ENCODE results near the gene KIF6. TPM values are rescaled to one million over a fixed set of nuclear protein-coding genes. Genes with fewer than 3 reads are reported as not detected.

Gene KIF6
- total RNA-seq, 4 donors from 2014 or later, result 0.26 to 1.8 (median 1.6) TPM; not detected in 1

DNA sequence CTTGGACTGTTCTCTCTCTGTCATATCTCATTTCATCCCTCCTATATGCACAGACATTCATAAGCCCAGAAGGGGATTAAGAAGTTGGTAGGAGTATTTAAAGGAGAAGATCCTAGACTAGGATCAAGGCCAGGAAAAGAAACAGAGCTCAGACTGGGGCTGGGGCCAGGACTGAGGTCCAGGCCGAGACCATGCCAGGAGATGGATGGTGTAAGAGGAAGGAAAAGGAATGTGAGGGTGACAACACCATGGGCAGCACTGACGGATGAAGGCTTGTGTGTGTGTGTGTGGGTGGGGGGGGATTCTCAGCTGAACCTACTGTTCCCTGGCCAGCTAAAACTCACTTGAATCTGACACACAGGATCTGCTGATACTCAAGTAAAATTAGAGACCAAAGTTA is 182.1 kb downstream of the KIF6 start:
- Histone ChIP-seq H3K27ac (no peak overlapping the region), H3K36me3 (no peaks in the 10 kb centered on the region), H3K4me1 (peaks cover 0 to 5% of the 10 kb centered on the region in 2 donors), H3K9me3 (no peaks in the 10 kb centered on the region), H3K4me3 (no peak overlapping the region), H3K27me3 (no peaks in the 10 kb centered on the region)
- DNase-seq, result peak; percentile 23 to 69
- intact Hi-C loops (cut with DNase I; ENCODE audit: low total_unique reads), result no loop called here
- TF ChIP-seq, protein P1, sequence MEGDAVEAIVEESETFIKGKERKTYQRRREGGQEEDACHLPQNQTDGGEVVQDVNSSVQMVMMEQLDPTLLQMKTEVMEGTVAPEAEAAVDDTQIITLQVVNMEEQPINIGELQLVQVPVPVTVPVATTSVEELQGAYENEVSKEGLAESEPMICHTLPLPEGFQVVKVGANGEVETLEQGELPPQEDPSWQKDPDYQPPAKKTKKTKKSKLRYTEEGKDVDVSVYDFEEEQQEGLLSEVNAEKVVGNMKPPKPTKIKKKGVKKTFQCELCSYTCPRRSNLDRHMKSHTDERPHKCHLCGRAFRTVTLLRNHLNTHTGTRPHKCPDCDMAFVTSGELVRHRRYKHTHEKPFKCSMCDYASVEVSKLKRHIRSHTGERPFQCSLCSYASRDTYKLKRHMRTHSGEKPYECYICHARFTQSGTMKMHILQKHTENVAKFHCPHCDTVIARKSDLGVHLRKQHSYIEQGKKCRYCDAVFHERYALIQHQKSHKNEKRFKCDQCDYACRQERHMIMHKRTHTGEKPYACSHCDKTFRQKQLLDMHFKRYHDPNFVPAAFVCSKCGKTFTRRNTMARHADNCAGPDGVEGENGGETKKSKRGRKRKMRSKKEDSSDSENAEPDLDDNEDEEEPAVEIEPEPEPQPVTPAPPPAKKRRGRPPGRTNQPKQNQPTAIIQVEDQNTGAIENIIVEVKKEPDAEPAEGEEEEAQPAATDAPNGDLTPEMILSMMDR (IDR thresholded peaks at IDR 0.05), result no peak
- no peak for TF ChIP-seq POLR2A (IDR thresholded peaks at IDR 0.05)

DNA sequence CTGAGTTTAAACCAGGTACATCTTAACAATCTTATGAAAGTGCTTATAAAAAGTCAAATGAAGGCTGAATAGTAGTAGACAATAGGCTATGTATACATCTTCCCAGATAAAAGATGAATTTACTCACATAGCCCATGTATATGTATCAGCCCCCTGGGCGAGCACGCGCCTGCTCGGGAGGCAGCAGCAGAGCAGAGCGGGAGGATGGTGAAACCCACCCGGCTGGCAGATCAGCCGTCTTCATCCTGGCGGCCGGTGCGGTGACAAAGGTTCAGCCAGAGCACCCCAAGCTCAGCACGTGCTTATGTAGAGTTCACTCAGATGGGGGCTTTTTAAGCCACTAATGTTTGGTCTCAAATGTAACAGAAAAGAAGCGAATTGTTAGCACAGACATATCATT is 184.8 kb downstream of the KIF6 start:
- no peaks in the 10 kb centered on the region for H3K9me3 ChIP-seq
- H3K27me3 ChIP-seq, result no peaks in the 10 kb centered on the region
- intact Hi-C loops (cut with DNase I; ENCODE audit: low total_unique reads), result no loop called here
- H3K4me3 ChIP-seq, result no peak overlapping the region
- TF ChIP-seq POLR2A (IDR thresholded peaks at IDR 0.05), result no peak
- TF ChIP-seq, protein P1 (IDR thresholded peaks at IDR 0.05), result no peak
- peaks cover 0 to 5% of the 10 kb centered on the region in 2 donors for H3K4me1 ChIP-seq
- H3K36me3 ChIP-seq, result no peaks in the 10 kb centered on the region
- no peak overlapping the region for H3K27ac ChIP-seq
- no peak for DNase-seq

DNA sequence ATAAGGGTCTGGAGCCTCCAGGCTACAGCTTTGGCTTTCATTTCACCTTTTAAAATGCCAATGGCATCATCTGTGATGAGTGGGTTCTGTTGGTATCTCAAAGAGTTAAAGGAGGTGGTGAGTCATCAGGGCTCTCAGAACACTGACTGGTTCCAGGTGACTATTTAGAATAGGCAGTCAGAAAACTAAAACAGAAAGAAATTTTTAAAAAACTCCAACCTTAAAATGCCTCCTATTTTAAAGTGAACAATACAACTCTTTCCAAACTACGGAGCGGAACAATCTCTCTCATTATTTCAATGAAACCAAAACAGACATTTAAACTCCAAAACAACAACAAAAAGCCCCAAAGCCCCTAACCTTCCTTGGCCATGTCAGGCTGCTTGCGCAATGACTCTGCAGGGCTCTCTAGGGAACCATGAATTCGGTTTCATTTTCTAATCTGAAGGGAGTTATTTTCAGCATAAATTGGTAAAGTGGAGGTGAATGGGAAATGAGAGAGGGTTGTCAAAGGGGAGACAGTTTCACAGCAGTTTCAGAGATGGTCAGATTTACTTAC is 194.9 kb downstream of the KIF6 start:
- Histone ChIP-seq H3K9me3 (no peaks in the 10 kb centered on the region), H3K27ac (peak overlapping the region; percentile 0 to 33), H3K4me1 (peaks cover 0 to 5% of the 10 kb centered on the region in 2 donors), H3K36me3 (no peaks in the 10 kb centered on the region), H3K27me3 (no peaks in the 10 kb centered on the region), H3K4me3 (peak overlapping the region in 1 of 2 donors; percentile 29)
- intact Hi-C loops (cut with DNase I; ENCODE audit: low total_unique reads), result no loop called here
- TF ChIP-seq, protein P1 (IDR thresholded peaks at IDR 0.05), result no peak
- no peak for TF ChIP-seq POLR2A (IDR thresholded peaks at IDR 0.05)
- DNase-seq, result peak; percentile 36 to 46

DNA sequence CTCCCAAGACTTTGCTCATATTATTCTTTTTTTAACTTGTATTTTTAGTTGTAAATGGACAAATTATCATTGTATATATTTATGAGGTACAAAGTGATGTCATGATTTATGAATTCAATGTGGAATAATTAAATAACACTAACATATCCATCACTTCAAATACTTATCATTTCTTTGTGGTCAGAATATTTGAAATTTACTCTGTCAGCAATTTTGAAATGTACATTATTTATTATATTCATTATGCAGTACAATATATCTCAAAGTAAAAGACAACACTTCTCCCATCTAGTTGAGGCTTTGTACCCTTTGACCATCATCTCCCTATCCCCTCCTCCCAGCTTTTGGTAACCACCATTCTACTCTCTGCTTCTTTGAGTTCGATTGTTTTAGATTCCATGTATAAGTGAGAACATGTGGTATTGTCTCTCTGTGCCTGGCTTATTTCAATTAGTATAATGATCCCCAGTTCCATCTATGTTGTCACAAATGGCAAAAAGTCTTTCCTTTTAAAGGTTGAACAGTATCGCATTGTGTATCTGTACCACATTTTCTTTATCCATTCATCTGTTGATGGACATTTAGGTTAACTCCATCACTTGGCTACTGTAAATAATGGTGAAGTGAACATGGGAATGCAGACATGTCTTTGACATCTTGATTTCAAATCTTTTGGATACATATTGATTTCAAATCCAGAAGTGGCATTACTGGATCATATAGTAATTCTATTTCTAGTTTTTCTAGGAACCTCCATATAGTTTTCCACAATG is 197.2 kb downstream of the KIF6 start:
- peaks cover 0 to 5% of the 10 kb centered on the region in 2 donors for H3K4me1 ChIP-seq

DNA sequence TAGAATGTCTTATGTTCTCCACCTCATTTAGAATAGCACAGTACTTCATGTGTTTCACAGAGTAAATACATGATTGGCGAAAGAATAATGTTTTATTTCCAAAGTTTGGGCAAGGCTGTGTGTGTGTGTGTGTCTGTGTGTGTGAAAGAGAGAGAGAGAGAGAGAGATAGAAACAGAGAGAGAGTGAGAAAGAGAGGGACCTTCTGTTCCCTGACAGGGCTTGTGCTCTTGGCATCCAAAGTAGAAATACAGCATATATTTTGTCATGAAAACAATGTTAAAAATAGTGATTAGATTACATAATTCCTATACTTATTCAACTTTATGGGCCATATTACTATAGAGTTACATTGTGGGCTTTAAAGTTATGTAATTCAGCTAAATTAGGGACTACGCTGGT is 201.2 kb downstream of the KIF6 start:
- H3K27ac ChIP-seq, result no peak overlapping the region
- intact Hi-C loops (cut with DNase I; ENCODE audit: low total_unique reads), result no loop called here

More for the DNA sequence above, 197.2 kb downstream of the KIF6 start:
- Histone ChIP-seq H3K27ac (no peak overlapping the region), H3K9me3 (no peaks in the 10 kb centered on the region), H3K27me3 (no peaks in the 10 kb centered on the region), H3K36me3 (no peaks in the 10 kb centered on the region), H3K4me3 (no peak overlapping the region)
- TF ChIP-seq POLR2A (IDR thresholded peaks at IDR 0.05), result no peak
- TF ChIP-seq, protein P1 (IDR thresholded peaks at IDR 0.05), result no peak
- intact Hi-C loops (cut with DNase I; ENCODE audit: low total_unique reads), result no loop called here
- no peak for DNase-seq

More for the DNA sequence above, 201.2 kb downstream of the KIF6 start:
- no peak for TF ChIP-seq POLR2A (IDR thresholded peaks at IDR 0.05)
- TF ChIP-seq, protein P1 (IDR thresholded peaks at IDR 0.05), result no peak
- no peak for DNase-seq
- Histone ChIP-seq H3K4me1 (no peaks in the 10 kb centered on the region), H3K4me3 (no peak overlapping the region), H3K36me3 (no peaks in the 10 kb centered on the region), H3K9me3 (no peaks in the 10 kb centered on the region), H3K27me3 (no peaks in the 10 kb centered on the region)

Data from uterus (tissue), 4 donors.